HCT116 (cell line): Measurements from ENCODE around the gene KIAA2012. TPM values are rescaled to one million over a fixed set of nuclear protein-coding genes. Genes with fewer than 3 reads are reported as not detected.

Source experiments
- ATAC-seq: fragments of 200-7000 bp; cut with Tn5 transposase; 2 replicates; pipeline ENCODE4 v1.9.1; 2020; ENCODE audit warnings: mild to moderate bottlenecking, moderate library complexity
- BruUV-seq: library from RNA; stranded (reverse); fragments of 400-500 nt; replicated peaks from 2 replicates; lab custom pipeline; 2021; lab: Mats Ljungman, UMichigan
- CTCF ChIA-PET: fragments of 300-600 bp; sonication (Branson Sonifier 250); formaldehyde crosslinking; loops from one replicate; lab custom pipeline; 2021; ENCODE audit warnings: antibody characterized with exemption; lab: Charles Lee
- POLR2A ChIA-PET: fragments of 300-600, 350-600 bp; sonication (Branson Sonifier 250); formaldehyde crosslinking; loops from one replicate; lab custom pipeline; 2021; ENCODE audit warnings: antibody characterized with exemption; lab: Charles Lee
- RAD21 ChIA-PET, 2 experiments: fragments of 300-600 bp; sonication (Branson Sonifier 250); formaldehyde crosslinking; loops; one replicate each; lab custom pipeline; 2023; ENCODE audit warnings: low total read pairs in 2 of 2; ENCODE audit not compliant: uncharacterized antibody in 2 of 2, unreplicated experiment in 2 of 2, low non-redundant PET in 1 of 2; lab: Charles Lee
- DNase-seq: peaks from one replicate; pipeline ENCODE4 v3.0.0-alpha.2; 2010; ENCODE audit warnings: low read depth, low spot score
- H2AFZ ChIP-seq: fragments of 200-600 bp; shearing (Covaris generic), sonication (generic); 2 replicates; pipeline ENCODE4 v1.6.1; 2017; ENCODE audit warnings: low read depth, mixed run types, mixed read lengths, antibody characterized with exemption, low read length; ENCODE audit not compliant: poor library complexity, severe bottlenecking
- H3K27ac ChIP-seq: 2 replicates; pipeline ENCODE4 v1.5.1; 2012; ENCODE audit warnings: low read depth, low read length
- H3K27me3 ChIP-seq: fragments of 200-600 bp; sonication (generic); 2 replicates; pipeline ENCODE4 v1.6.1; 2016; ENCODE audit warnings: mixed run types, low read length, mixed read lengths; ENCODE audit not compliant: insufficient read depth
- H3K36me3 ChIP-seq, 2 experiments: fragments of 200-500 bp in 1 of 2; fragments of 200-600 bp in 1 of 2; sonication (Bioruptor generic) in 1 of 2; sonication (generic) in 1 of 2; 2 replicates each; pipeline versions ENCODE4 v1.5.1 to v1.6.1; 2014 to 2016; ENCODE audit warnings: low read length in 2 of 2, inconsistent platforms in 1 of 2, mixed read lengths in 1 of 2, mixed run types in 1 of 2; ENCODE audit not compliant: insufficient read depth in 2 of 2, control insufficient read depth in 1 of 2
- H3K4me1 ChIP-seq, 2 experiments: fragments of 200-600 bp in 1 of 2; sonication (generic) in 1 of 2; 2 replicates each; pipeline versions ENCODE4 v1.5.1 to v1.6.1; 2012 to 2017; ENCODE audit warnings: low read length in 2 of 2, inconsistent platforms in 1 of 2, mild to moderate bottlenecking in 1 of 2, mixed read lengths in 1 of 2, mixed run types in 1 of 2, moderate library complexity in 1 of 2; ENCODE audit not compliant: insufficient read depth in 2 of 2, control insufficient read depth in 1 of 2
- H3K4me2 ChIP-seq: fragments of 200-600 bp; sonication (generic); 2 replicates; pipeline ENCODE4 v1.6.1; 2017; ENCODE audit warnings: mixed run types, low read length, mixed read lengths
- H3K4me3 ChIP-seq, 2 experiments: fragments of 200-600 bp in 1 of 2; sonication (generic) in 1 of 2; replicated peaks in 1 of 2; 2 replicates each; pipeline ENCODE4 v1.5.1; 2011 to 2016; ENCODE audit warnings: low read length in 2 of 2, control low read depth in 1 of 2, low read depth in 1 of 2, mild to moderate bottlenecking in 1 of 2, mixed read lengths in 1 of 2, mixed run types in 1 of 2
- H3K79me2 ChIP-seq: fragments of 200-600 bp; sonication (generic); 2 replicates; pipeline ENCODE4 v1.6.1; 2017; ENCODE audit warnings: mild to moderate bottlenecking, mixed run types, low read length, moderate library complexity, mixed read lengths; ENCODE audit not compliant: insufficient read depth
- H3K9ac ChIP-seq: fragments of 200-600 bp; sonication (generic); 2 replicates; pipeline ENCODE4 v1.6.1; 2016; ENCODE audit warnings: low read length, mixed read lengths
- H3K9me2 ChIP-seq: fragments of 200-600 bp; sonication (generic), shearing (Covaris generic); 2 replicates; pipeline ENCODE4 v1.6.1; 2017; ENCODE audit warnings: mixed run types, mild to moderate bottlenecking, moderate library complexity; ENCODE audit not compliant: insufficient read depth
- H3K9me3 ChIP-seq, 2 experiments: fragments of 200-500 bp in 1 of 2; fragments of 200-600 bp in 1 of 2; sonication (Bioruptor generic) in 1 of 2; sonication (generic) in 1 of 2; 2 replicates each; pipeline ENCODE4 v1.6.1; 2014 to 2017; ENCODE audit warnings: low read length in 2 of 2, mixed read lengths in 2 of 2, inconsistent platforms in 1 of 2, low read depth in 1 of 2, mild to moderate bottlenecking in 1 of 2, mixed run types in 1 of 2, moderate library complexity in 1 of 2; ENCODE audit not compliant: control insufficient read depth in 1 of 2, insufficient read depth in 1 of 2
- H4K20me1 ChIP-seq: fragments of 200-600 bp; sonication (generic), shearing (Covaris generic); 2 replicates; pipeline ENCODE4 v1.6.1; 2017; ENCODE audit warnings: mixed run types, mild to moderate bottlenecking, moderate library complexity; ENCODE audit not compliant: insufficient read depth
- CTCF ChIP-seq, 3 experiments: fragments of 200-600 bp in 1 of 3; sonication (generic) in 1 of 3; IDR thresholded peaks in 2 of 3; conservative IDR thresholded peaks in 1 of 3; 2 replicates each; pipeline ENCODE4 v1.5.1; 2012 to 2017; ENCODE audit warnings: low read depth in 2 of 3, low read length in 2 of 3, antibody characterized with exemption in 1 of 3, borderline replicate concordance in 1 of 3, control low read depth in 1 of 3, mild to moderate bottlenecking in 1 of 3, mixed read lengths in 1 of 3, mixed run types in 1 of 3, moderate library complexity in 1 of 3; ENCODE audit not compliant: insufficient read depth in 1 of 3
- ELF1 ChIP-seq: IDR thresholded peaks from 2 replicates; pipeline ENCODE4 v1.6.1; 2012; ENCODE audit warnings: low read depth, borderline replicate concordance
- EZH2 ChIP-seq: fragments of 200-600 bp; sonication (generic); IDR thresholded peaks from 2 replicates; pipeline ENCODE4 v1.6.1; 2017; ENCODE audit warnings: antibody characterized with exemption, mixed run types
- EZH2phosphoT487 ChIP-seq: fragments of 200-600 bp; IDR thresholded peaks from 2 replicates; pipeline ENCODE4 v1.6.1; 2018; ENCODE audit warnings: antibody characterized with exemption, borderline replicate concordance
- POLR2A ChIP-seq: IDR thresholded peaks from 2 replicates; pipeline ENCODE4 v1.7.0; 2011; ENCODE audit warnings: borderline replicate concordance; ENCODE audit not compliant: insufficient read depth, insufficient read length; ENCODE audit errors: extremely low read depth
- POLR2AphosphoS5 ChIP-seq: IDR thresholded peaks from 2 replicates; pipeline ENCODE4 v1.6.1; 2011; ENCODE audit warnings: mild to moderate bottlenecking, low read depth, low read length, moderate library complexity
- RAD21 ChIP-seq: IDR thresholded peaks from 2 replicates; pipeline ENCODE4 v1.6.1; 2012; ENCODE audit warnings: low read depth, mild to moderate bottlenecking
- SIN3A ChIP-seq: IDR thresholded peaks from 2 replicates; pipeline ENCODE4 v1.6.1; 2012; ENCODE audit warnings: low read depth
- SP1 ChIP-seq: IDR thresholded peaks from 2 replicates; pipeline ENCODE4 v1.6.1; 2012; ENCODE audit warnings: low read depth
- ZFX ChIP-seq: fragments of 450-650 bp; IDR thresholded peaks from 2 replicates; pipeline ENCODE4 v1.6.1; 2017
- ZNF274 ChIP-seq: fragments of 200-500 bp; sonication (Bioruptor generic); IDR thresholded peaks from 2 replicates; pipeline ENCODE4 v1.6.1; 2014; ENCODE audit warnings: mild to moderate bottlenecking, low read depth, low read length, inconsistent platforms
- intact Hi-C: fragments of 100-400 bp; cut with micrococcal nuclease; formaldehyde crosslinking; loops from 2 replicates; pipeline ENCODE4 v1.10.0; 2022
- total RNA-seq: library from RNA; stranded (reverse); gene quantifications from one replicate; pipeline ENCODE4 v1.2.1, GENCODE V29; 2021; ENCODE audit not compliant: unreplicated experiment
- TF ChIP-seq, protein P1 (sequence below): IDR thresholded peaks from 2 replicates; pipeline ENCODE4 v1.6.1; 2012

The KIAA2012 gene
- total RNA-seq, 1 experiment from 2014 or later = not detected

DNA sequence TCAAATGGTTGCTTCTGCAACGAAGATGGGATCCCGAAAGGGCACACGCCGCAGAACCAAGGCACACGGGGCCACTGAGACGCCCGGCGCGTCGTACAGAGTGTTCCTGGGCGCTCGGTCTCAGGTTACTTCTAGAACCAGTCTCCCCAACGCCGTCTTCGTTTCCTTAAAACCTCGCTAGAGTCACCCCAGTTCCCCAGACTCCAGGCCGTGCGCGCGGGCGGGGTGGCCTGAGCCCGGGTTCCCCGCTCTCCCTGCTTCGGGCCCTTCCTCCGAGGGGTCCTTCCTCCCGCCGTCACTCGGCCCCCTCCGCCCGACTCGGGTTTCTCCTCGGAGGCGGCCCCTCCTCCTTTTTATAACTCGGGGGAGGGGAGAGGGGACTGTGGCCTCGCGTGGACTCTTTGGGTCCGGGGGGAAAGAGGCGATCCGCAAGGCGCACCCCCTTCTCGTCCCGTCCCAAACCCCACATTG, 40.2 kb upstream of the KIAA2012 start:
- peak overlapping the region; percentile 98 for H3K4me2 ChIP-seq
- peak overlapping the region; percentile 82 for H3K27ac ChIP-seq
- RAD21 ChIA-PET = no interaction called here
- no peaks in the 10 kb centered on the region for H4K20me1 ChIP-seq
- ATAC-seq (peak; percentile 56), DNase-seq (peak; percentile 16)
- H3K9me2 ChIP-seq = no peaks in the 10 kb centered on the region
- no peaks in the 10 kb centered on the region for H3K36me3 ChIP-seq
- peak overlapping the region; percentile 72 for H3K4me3 ChIP-seq
- H3K27me3 ChIP-seq = no peaks in the 10 kb centered on the region
- intact Hi-C loops = no loop called here
- H3K9ac ChIP-seq = peak overlapping the region; percentile 73
- 0 out of 2 replicates have a peak, but pooled peaks have one; percentile 19 for TF ChIP-seq ZFX
- TF ChIP-seq, protein P1, sequence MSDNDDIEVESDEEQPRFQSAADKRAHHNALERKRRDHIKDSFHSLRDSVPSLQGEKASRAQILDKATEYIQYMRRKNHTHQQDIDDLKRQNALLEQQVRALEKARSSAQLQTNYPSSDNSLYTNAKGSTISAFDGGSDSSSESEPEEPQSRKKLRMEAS = peak; percentile 35; the same call in 1 of the 2 replicates
- no peak for TF ChIP-seq CTCF (IDR thresholded peaks at IDR 0.05 in 2 of 3, conservative IDR thresholded peaks at IDR 0.05 in 1 of 3; ENCODE audit: borderline replicate concordance in 1 of 3, insufficient read depth in 1 of 3, low read depth in 2 of 3, low read length in 2 of 3)
- peak overlapping the region; percentile 91 for H2AFZ ChIP-seq
- no peaks in the 10 kb centered on the region for H3K79me2 ChIP-seq
- no TSS peak for BruUV-seq
- POLR2A ChIA-PET = no interaction called here
- H3K4me1 ChIP-seq = peaks cover 11 to 17% of the 10 kb centered on the region in 2 experiments; a peak in 3 of 4 replicates
- CTCF ChIA-PET = no interaction called here
- H3K9me3 ChIP-seq = no peaks in the 10 kb centered on the region

GRCh38 chr2:202033317-202034248, 39.5 kb upstream of the KIAA2012 start, which contains the start of gene FZD7:
Gene FZD7 (plus strand): TSS chr2:202033855. CDS start chr2:202034648, 793 bp downstream.
- Histone ChIP-seq H3K4me2 (peak within 1 kb of the TSS; percentile 98), H3K27ac (peak within 1 kb of the TSS; percentile 86), H3K9me3 (no peaks in the 10 kb centered on the region), H3K79me2 (no peaks in the 10 kb centered on the region), H2AFZ (peak within 1 kb of the TSS; percentile 91), H3K9ac (peak within 1 kb of the TSS; percentile 73), H3K27me3 (no peaks in the 10 kb centered on the region), H3K36me3 (no peaks in the 10 kb centered on the region), H4K20me1 (no peaks in the 10 kb centered on the region), H3K9me2 (no peaks in the 10 kb centered on the region), H3K4me3 (peak within 1 kb of the TSS; percentile 72), H3K4me1 (peaks cover 18 to 24% of the 10 kb centered on the region in 2 experiments)
- ChIA-PET POLR2A (no interaction called here), RAD21 (no interaction called here), CTCF (no interaction called here)
- ATAC-seq = peak; percentile 83
- intact Hi-C loops = no loop called here
- DNase-seq = peak; percentile 77
- no TSS peak for BruUV-seq
- TF ChIP-seq, protein P1 = peak; percentile 42; the same call in 1 of the 2 replicates
- TF ChIP-seq SP1 (peak; percentile 83), ZFX (peak; percentile 37; the same call in 1 of the 2 replicates), EZH2 (no peak), EZH2phosphoT487 (no peak), RAD21 (no peak), ZNF274 (no peak), CTCF (IDR thresholded peaks at IDR 0.05 in 2 of 3, conservative IDR thresholded peaks at IDR 0.05 in 1 of 3; ENCODE audit: borderline replicate concordance in 1 of 3, insufficient read depth in 1 of 3, low read depth in 2 of 3, low read length in 2 of 3) (peak in 2 of 3 experiments; percentile 30 to 35; a peak in 3 of 6 replicates), ELF1 (no peak), POLR2A (peak; percentile 28), POLR2AphosphoS5 (peak; percentile 74), SIN3A (0 out of 2 replicates have a peak, but pooled peaks have one; percentile 21)
